Measurements from ENCODE around the gene INCENP.

Gene INCENP

DNA sequence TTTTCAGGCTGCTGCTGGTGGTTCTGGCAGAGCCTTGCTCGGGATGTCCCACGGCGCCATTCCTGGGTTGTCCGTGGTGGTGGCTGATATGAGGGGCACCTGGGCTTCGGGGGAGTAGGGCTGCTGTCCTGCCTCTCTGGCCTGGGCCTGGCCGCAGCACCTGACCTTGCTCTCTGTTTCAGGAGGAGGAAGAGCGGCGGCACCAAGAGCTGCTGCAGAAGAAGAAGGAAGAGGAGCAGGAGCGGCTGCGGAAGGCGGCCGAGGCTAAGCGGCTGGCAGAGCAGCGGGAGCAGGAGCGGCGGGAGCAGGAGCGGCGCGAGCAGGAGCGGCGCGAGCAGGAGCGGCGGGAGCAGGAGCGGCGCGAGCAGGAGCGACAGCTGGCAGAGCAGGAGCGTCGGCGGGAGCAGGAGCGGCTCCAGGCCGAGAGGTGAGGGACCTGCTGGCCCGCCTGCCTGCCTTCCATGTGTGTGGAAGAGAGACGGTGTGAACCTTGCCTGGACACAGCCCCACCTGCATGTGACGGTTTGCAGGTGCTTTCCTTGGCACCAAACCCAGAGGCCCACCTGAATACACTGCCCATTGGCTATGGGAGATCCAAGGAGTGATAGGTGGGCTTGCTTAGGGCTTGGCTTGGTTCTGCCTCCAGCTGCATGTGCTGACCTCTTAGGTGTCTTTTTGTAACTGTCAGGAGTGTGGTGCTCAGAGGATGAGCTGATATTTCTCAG is 22.8 kb downstream of the INCENP start:
- TF ChIP-seq TAF1 (IDR thresholded peaks at IDR 0.05; ENCODE audit: borderline replicate concordance, insufficient read depth, low read length) = no peak
- no peak for TF ChIP-seq SIN3A (IDR thresholded peaks at IDR 0.05; ENCODE audit: borderline replicate concordance, insufficient read depth, low read length)
- TF ChIP-seq REST (IDR thresholded peaks at IDR 0.05; ENCODE audit: insufficient read depth in 1 of 2, low read depth in 2 of 2, low read length in 2 of 2) = no peak
- TF ChIP-seq POLR2AphosphoS5 (IDR thresholded peaks at IDR 0.05; ENCODE audit: low read depth, low read length) = no peak
- no peak for TF ChIP-seq FOXP2 (optimal IDR thresholded peaks at IDR 0.05; ENCODE audit: borderline replicate concordance, extremely low read depth, extremely low read length, insufficient read depth)

GRCh38 chr11:62147545-62147944 is 23.7 kb downstream of the INCENP start:
- no peak for TF ChIP-seq REST (IDR thresholded peaks at IDR 0.05; ENCODE audit: insufficient read depth in 1 of 2, low read depth in 2 of 2, low read length in 2 of 2)

DNA sequence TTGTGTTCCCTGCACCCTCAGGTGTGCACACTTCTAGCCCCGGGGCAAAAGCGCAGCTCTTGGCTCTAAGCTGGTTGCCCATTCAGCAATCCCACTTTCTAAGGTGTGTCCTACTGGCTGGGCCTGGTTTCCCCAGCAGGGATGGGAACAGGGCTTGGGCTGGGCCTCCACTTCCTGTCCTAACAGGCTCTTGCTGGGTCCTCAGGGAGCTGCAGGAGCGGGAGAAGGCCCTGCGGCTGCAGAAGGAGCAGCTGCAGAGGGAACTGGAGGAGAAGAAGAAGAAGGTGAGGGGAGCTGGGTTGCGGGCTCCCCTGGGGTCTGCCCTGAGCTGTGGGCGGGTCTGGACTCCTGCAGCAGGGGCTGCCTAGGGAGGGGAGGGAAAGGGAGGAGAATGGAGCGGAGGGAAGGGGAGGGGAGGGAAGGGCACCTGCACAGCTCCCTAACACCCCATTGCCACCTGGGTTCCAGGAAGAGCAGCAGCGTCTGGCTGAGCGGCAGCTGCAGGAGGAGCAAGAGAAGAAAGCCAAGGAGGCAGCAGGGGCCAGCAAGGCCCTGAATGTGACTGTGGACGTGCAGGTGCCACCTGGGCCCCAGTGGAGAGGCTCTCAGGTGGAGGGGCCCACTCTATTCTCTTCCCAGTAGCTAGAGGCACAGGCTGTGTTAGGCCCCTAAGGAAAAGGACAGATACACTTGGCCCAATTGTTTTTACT is 24.6 kb downstream of the INCENP start:
- TF ChIP-seq TAF1 (IDR thresholded peaks at IDR 0.05; ENCODE audit: borderline replicate concordance, insufficient read depth, low read length) = no peak
- no peak for TF ChIP-seq POLR2AphosphoS5 (IDR thresholded peaks at IDR 0.05; ENCODE audit: low read depth, low read length)
- no peak for TF ChIP-seq REST (IDR thresholded peaks at IDR 0.05; ENCODE audit: insufficient read depth in 1 of 2, low read depth in 2 of 2, low read length in 2 of 2)
- no peak for TF ChIP-seq FOXP2 (optimal IDR thresholded peaks at IDR 0.05; ENCODE audit: borderline replicate concordance, extremely low read depth, extremely low read length, insufficient read depth)
- TF ChIP-seq SIN3A (IDR thresholded peaks at IDR 0.05; ENCODE audit: borderline replicate concordance, insufficient read depth, low read length) = no peak

- TF ChIP-seq POLR2AphosphoS5 (IDR thresholded peaks at IDR 0.05; ENCODE audit: low read depth, low read length) (no peak), FOXP2 (optimal IDR thresholded peaks at IDR 0.05; ENCODE audit: borderline replicate concordance, extremely low read depth, extremely low read length, insufficient read depth) (no peak), SIN3A (IDR thresholded peaks at IDR 0.05; ENCODE audit: borderline replicate concordance, insufficient read depth, low read length) (no peak), TAF1 (IDR thresholded peaks at IDR 0.05; ENCODE audit: borderline replicate concordance, insufficient read depth, low read length) (no peak), REST (IDR thresholded peaks at IDR 0.05; ENCODE audit: insufficient read depth in 1 of 2, low read depth in 2 of 2, low read length in 2 of 2) (no peak)
These were observed 26.4 kb downstream of the INCENP start for GRCh38 chr11:62149986-62150886.

All from PFSK-1 (cell line).